ENCODE results near the gene SSBP2.

The SSBP2 gene

DNA sequence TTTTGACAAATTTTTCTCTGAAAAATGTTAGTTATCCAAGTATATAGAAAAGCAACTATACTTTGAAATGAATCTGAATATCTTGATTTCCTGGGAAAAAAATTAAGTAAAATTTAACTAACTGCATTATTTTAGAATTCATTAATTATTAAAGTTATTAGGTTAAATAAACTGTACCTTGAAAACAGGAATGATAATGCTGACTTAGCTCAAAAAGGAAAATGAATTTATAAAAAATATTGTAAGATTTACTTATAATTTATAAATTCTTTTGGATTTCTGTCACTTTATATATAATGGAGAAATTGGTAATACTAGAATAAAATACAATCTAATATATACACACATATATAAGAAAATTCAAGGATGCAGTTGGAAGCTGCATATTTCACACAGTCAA, 320.9 kb downstream of the SSBP2 start:
- Histone ChIP-seq H3F3A (ENCODE audit: insufficient read depth) (peaks cover 15% of the 10 kb centered on the region; the same call in 1 of the 2 replicates), H3K79me2 (ENCODE audit: insufficient read depth, low read length) (no peaks in the 10 kb centered on the region), H3K9me2 (replicated peaks; ENCODE audit: insufficient read depth, low read length) (no peaks in the 10 kb centered on the region), H3K4me2 (ENCODE audit: low read depth, low read length, poor library complexity, severe bottlenecking) (no peak overlapping the region), H2AFZ (ENCODE audit: low read depth, low read length, severe bottlenecking) (no peak overlapping the region), H4K20me1 (ENCODE audit: low read depth, low read length) (no peaks in the 10 kb centered on the region), H3K9me3 (ENCODE audit: insufficient read depth, low read length) (no peaks in the 10 kb centered on the region), H3K36me3 (ENCODE audit: low read length) (no peaks in the 10 kb centered on the region), H3K9ac (ENCODE audit: low read length) (no peak overlapping the region), H3K4me3 (ENCODE audit: insufficient read depth, low read length, poor library complexity, severe bottlenecking) (no peak overlapping the region), H3K27ac (ENCODE audit: low read depth, low read length) (no peak overlapping the region), H3K27me3 (ENCODE audit: low read length) (no peaks in the 10 kb centered on the region)
- no peak for TF ChIP-seq CTCF (IDR thresholded peaks at IDR 0.05; ENCODE audit: insufficient read depth, low read length, poor library complexity, severe bottlenecking)

DNA sequence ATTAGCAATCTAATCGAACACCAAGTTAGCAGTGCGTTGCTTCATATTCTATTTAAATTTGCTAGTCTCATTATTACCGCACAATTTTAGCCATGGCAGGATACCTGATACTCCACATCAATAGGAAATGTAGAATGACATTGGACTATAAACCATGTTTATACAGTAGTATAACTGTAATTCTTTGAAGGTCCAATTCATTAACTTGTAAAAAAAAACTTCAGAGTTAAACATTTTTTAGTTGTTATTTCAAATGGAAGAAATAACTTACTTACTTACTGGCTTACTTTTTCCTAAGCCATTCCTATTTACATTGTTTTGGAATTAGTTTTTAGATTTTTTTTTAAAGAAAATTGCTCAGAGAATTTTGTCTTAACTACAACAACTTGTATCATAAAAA, 321.5 kb downstream of the SSBP2 start:
- peaks cover 15% of the 10 kb centered on the region; the same call in 1 of the 2 replicates for H3F3A ChIP-seq (ENCODE audit: insufficient read depth)
- H2AFZ ChIP-seq (ENCODE audit: low read depth, low read length, severe bottlenecking): no peak overlapping the region
- no peak overlapping the region for H3K27ac ChIP-seq (ENCODE audit: low read depth, low read length)
- TF ChIP-seq CTCF (IDR thresholded peaks at IDR 0.05; ENCODE audit: insufficient read depth, low read length, poor library complexity, severe bottlenecking) (no peak), EZH2phosphoT487 (conservative IDR thresholded peaks at IDR 0.05; ENCODE audit: low read length) (no peak)
- no peaks in the 10 kb centered on the region for H3K9me3 ChIP-seq (ENCODE audit: insufficient read depth, low read length)
- no peak overlapping the region for H3K4me3 ChIP-seq (ENCODE audit: insufficient read depth, low read length, poor library complexity, severe bottlenecking)
- H3K9me2 ChIP-seq (replicated peaks; ENCODE audit: insufficient read depth, low read length): no peaks in the 10 kb centered on the region
- H3K79me2 ChIP-seq (ENCODE audit: insufficient read depth, low read length): no peaks in the 10 kb centered on the region
- H3K4me2 ChIP-seq (ENCODE audit: low read depth, low read length, poor library complexity, severe bottlenecking): no peak overlapping the region
- no peaks in the 10 kb centered on the region for H4K20me1 ChIP-seq (ENCODE audit: low read depth, low read length)
- no peaks in the 10 kb centered on the region for H3K27me3 ChIP-seq (ENCODE audit: low read length)
- no peak overlapping the region for H3K9ac ChIP-seq (ENCODE audit: low read length)
- 0 out of 2 replicates have a peak, but pooled peaks cover 3% of the 10 kb centered on the region for H3K36me3 ChIP-seq (ENCODE audit: low read length)

- Histone ChIP-seq H3K27me3 (ENCODE audit: low read length) (no peaks in the 10 kb centered on the region), H3K9me3 (ENCODE audit: insufficient read depth, low read length) (no peaks in the 10 kb centered on the region), H3K79me2 (ENCODE audit: insufficient read depth, low read length) (no peaks in the 10 kb centered on the region), H3F3A (ENCODE audit: insufficient read depth) (peaks cover 15% of the 10 kb centered on the region; the same call in 1 of the 2 replicates), H3K4me3 (ENCODE audit: insufficient read depth, low read length, poor library complexity, severe bottlenecking) (no peak overlapping the region), H3K9me2 (replicated peaks; ENCODE audit: insufficient read depth, low read length) (no peaks in the 10 kb centered on the region), H3K27ac (ENCODE audit: low read depth, low read length) (no peak overlapping the region), H3K36me3 (ENCODE audit: low read length) (0 out of 2 replicates have a peak, but pooled peaks cover 3% of the 10 kb centered on the region), H3K9ac (ENCODE audit: low read length) (no peak overlapping the region), H2AFZ (ENCODE audit: low read depth, low read length, severe bottlenecking) (no peak overlapping the region), H3K4me2 (ENCODE audit: low read depth, low read length, poor library complexity, severe bottlenecking) (no peak overlapping the region), H4K20me1 (ENCODE audit: low read depth, low read length) (no peaks in the 10 kb centered on the region)
- TF ChIP-seq EZH2phosphoT487 (conservative IDR thresholded peaks at IDR 0.05; ENCODE audit: low read length) (no peak), CTCF (IDR thresholded peaks at IDR 0.05; ENCODE audit: insufficient read depth, low read length, poor library complexity, severe bottlenecking) (no peak)
These were observed 322.0 kb downstream of the SSBP2 start for GRCh38 chr5:81428861-81429260.

Measured in SU-DHL-6 (cell line).